ENCODE results near the gene PNPLA5.

GRCh38 chr22:43854121-43854785 is 37.6 kb downstream of the PNPLA5 start:
- TF ChIP-seq CTCF (IDR thresholded peaks at IDR 0.05) (no peak), POLR2A (IDR thresholded peaks at IDR 0.05) (no peak)

Measured in heart left ventricle (tissue), 13 donors.